ENCODE results near the gene RHBDF2.

- no peak for TF ChIP-seq EZH2 (IDR thresholded peaks at IDR 0.05; ENCODE audit: borderline replicate concordance, insufficient read depth, low read depth, low read length, poor library complexity, severe bottlenecking)
- TF ChIP-seq, protein P1, sequence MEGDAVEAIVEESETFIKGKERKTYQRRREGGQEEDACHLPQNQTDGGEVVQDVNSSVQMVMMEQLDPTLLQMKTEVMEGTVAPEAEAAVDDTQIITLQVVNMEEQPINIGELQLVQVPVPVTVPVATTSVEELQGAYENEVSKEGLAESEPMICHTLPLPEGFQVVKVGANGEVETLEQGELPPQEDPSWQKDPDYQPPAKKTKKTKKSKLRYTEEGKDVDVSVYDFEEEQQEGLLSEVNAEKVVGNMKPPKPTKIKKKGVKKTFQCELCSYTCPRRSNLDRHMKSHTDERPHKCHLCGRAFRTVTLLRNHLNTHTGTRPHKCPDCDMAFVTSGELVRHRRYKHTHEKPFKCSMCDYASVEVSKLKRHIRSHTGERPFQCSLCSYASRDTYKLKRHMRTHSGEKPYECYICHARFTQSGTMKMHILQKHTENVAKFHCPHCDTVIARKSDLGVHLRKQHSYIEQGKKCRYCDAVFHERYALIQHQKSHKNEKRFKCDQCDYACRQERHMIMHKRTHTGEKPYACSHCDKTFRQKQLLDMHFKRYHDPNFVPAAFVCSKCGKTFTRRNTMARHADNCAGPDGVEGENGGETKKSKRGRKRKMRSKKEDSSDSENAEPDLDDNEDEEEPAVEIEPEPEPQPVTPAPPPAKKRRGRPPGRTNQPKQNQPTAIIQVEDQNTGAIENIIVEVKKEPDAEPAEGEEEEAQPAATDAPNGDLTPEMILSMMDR (IDR thresholded peaks at IDR 0.05), result no peak
These were observed 9.7 kb downstream of the RHBDF2 start for GRCh38 chr17:76491271-76492122.

Measured in B cell (primary cell).